KMS-11 (cell line): ENCODE measurements around the gene ZNF397.

ENCODE experiments used
- H2AFZ ChIP-seq: fragments of 200-600 bp; sonication (generic); 2 replicates; pipeline ENCODE4 v1.6.1; 2016; ENCODE audit warnings: antibody characterized with exemption, mixed run types, low read depth
- H3K27ac ChIP-seq: fragments of 200-600 bp; sonication (generic); 2 replicates; pipeline ENCODE4 v1.6.1; 2016; ENCODE audit warnings: mild to moderate bottlenecking, mixed run types
- H3K27me3 ChIP-seq: fragments of 200-600 bp; sonication (generic); 2 replicates; pipeline ENCODE4 v1.6.1; 2017; ENCODE audit warnings: mild to moderate bottlenecking, low read depth, mixed run types, moderate library complexity; ENCODE audit not compliant: insufficient read depth
- H3K36me3 ChIP-seq: fragments of 200-600 bp; sonication (generic); 2 replicates; pipeline ENCODE4 v1.6.1; 2017; ENCODE audit warnings: mild to moderate bottlenecking, mixed run types; ENCODE audit not compliant: insufficient read depth
- H3K4me1 ChIP-seq: fragments of 200-600 bp; sonication (generic); 2 replicates; pipeline ENCODE4 v1.6.1; 2016; ENCODE audit warnings: mild to moderate bottlenecking, low read depth, mixed run types; ENCODE audit not compliant: poor library complexity, severe bottlenecking
- H3K4me2 ChIP-seq: fragments of 200-600 bp; sonication (generic); 2 replicates; pipeline ENCODE4 v1.7.0; 2016; ENCODE audit warnings: mild to moderate bottlenecking, mixed run types
- H3K4me3 ChIP-seq: fragments of 200-600 bp; sonication (generic); IDR thresholded peaks from 2 replicates; pipeline ENCODE4 v1.6.1; 2017; ENCODE audit warnings: low read depth, low read length, mixed read lengths; ENCODE audit not compliant: insufficient read depth
- H3K79me2 ChIP-seq: fragments of 200-600 bp; sonication (generic); 2 replicates; pipeline ENCODE4 v1.6.1; 2016; ENCODE audit warnings: low read depth, mixed run types; ENCODE audit not compliant: insufficient read depth
- H3K9ac ChIP-seq: fragments of 200-600 bp; sonication (generic); 2 replicates; pipeline ENCODE4 v1.6.1; 2016; ENCODE audit warnings: mild to moderate bottlenecking, mixed run types
- H4K20me1 ChIP-seq: fragments of 200-600 bp; sonication (generic); 2 replicates; pipeline ENCODE4 v1.6.1; 2016; ENCODE audit warnings: mild to moderate bottlenecking, mixed run types; ENCODE audit not compliant: insufficient read depth
- CTCF ChIP-seq: fragments of 200-600 bp; sonication (generic); conservative IDR thresholded peaks from 2 replicates; pipeline ENCODE4 v1.6.1; 2017; ENCODE audit warnings: low read depth, mild to moderate bottlenecking, antibody characterized with exemption, low read length, moderate library complexity, mixed read lengths

Gene ZNF397

GRCh38 chr18:35246831-35247230 lies 6.0 kb downstream of the ZNF397 start:
- no peak overlapping the region for H3K4me2 ChIP-seq
- no peak overlapping the region for H3K9ac ChIP-seq
- no peak for TF ChIP-seq CTCF
- peaks cover 2% of the 10 kb centered on the region for H3K4me1 ChIP-seq
- peaks cover 30% of the 10 kb centered on the region; the same call in 1 of the 2 replicates for H3K36me3 ChIP-seq
- no peak overlapping the region for H2AFZ ChIP-seq
- H4K20me1 ChIP-seq: no peaks in the 10 kb centered on the region
- H3K79me2 ChIP-seq: peaks cover 8% of the 10 kb centered on the region; the same call in 1 of the 2 replicates
- H3K27me3 ChIP-seq: no peaks in the 10 kb centered on the region
- H3K27ac ChIP-seq: no peak overlapping the region
- H3K4me3 ChIP-seq: no peak overlapping the region

- H3K27me3 ChIP-seq: no peaks in the 10 kb centered on the region
- no peak overlapping the region for H3K4me2 ChIP-seq
- no peak overlapping the region for H3K27ac ChIP-seq
- no peak overlapping the region for H3K4me3 ChIP-seq
- no peaks in the 10 kb centered on the region for H4K20me1 ChIP-seq
- no peak overlapping the region for H2AFZ ChIP-seq
- H3K79me2 ChIP-seq: peaks cover 2% of the 10 kb centered on the region; the same call in 1 of the 2 replicates
- H3K9ac ChIP-seq: no peak overlapping the region
- peaks cover 30% of the 10 kb centered on the region; the same call in 1 of the 2 replicates for H3K36me3 ChIP-seq
- no peak for TF ChIP-seq CTCF
- H3K4me1 ChIP-seq: no peaks in the 10 kb centered on the region
Measured at GRCh38 chr18:35247412-35248249, 6.8 kb downstream of the ZNF397 start.

- no peaks in the 10 kb centered on the region for H3K79me2 ChIP-seq
- no peaks in the 10 kb centered on the region for H4K20me1 ChIP-seq
- no peak overlapping the region for H3K4me2 ChIP-seq
- H3K27me3 ChIP-seq: no peaks in the 10 kb centered on the region
- peaks cover 25% of the 10 kb centered on the region; the same call in 1 of the 2 replicates for H3K36me3 ChIP-seq
- no peak overlapping the region for H3K4me3 ChIP-seq
- TF ChIP-seq CTCF: no peak
- no peak overlapping the region for H2AFZ ChIP-seq
- H3K27ac ChIP-seq: no peak overlapping the region
- H3K9ac ChIP-seq: no peak overlapping the region
- no peaks in the 10 kb centered on the region for H3K4me1 ChIP-seq
Measured at GRCh38 chr18:35248429-35248828, 7.6 kb downstream of the ZNF397 start.

- no peak for TF ChIP-seq CTCF
- Histone ChIP-seq H3K9ac (no peak overlapping the region), H3K27me3 (no peaks in the 10 kb centered on the region), H3K27ac (no peak overlapping the region), H3K4me1 (no peaks in the 10 kb centered on the region), H3K79me2 (no peaks in the 10 kb centered on the region), H3K36me3 (no peaks in the 10 kb centered on the region), H2AFZ (no peak overlapping the region), H3K4me3 (no peak overlapping the region), H4K20me1 (no peaks in the 10 kb centered on the region), H3K4me2 (no peak overlapping the region)
Measured at GRCh38 chr18:35252466-35252865, 11.6 kb downstream of the ZNF397 start.
